SK-N-SH (cell line): ENCODE results near the gene TUBGCP3. TPM values are rescaled to one million over a fixed set of nuclear protein-coding genes. Genes with fewer than 3 reads are reported as not detected.

Source experiments
- CTCF ChIA-PET: fragments of 300-600, 350-600 bp; formaldehyde crosslinking; extraction: SDS; loops from one replicate; lab custom pipeline; 2021; lab: Yijun Ruan, JAX
- POLR2A ChIA-PET: fragments of 350-600 bp; sonication (Branson Sonifier 250); formaldehyde crosslinking; extraction: SDS; loops from one replicate; lab custom pipeline; 2020; ENCODE audit warnings: antibody characterized with exemption, inconsistent platforms; lab: Yijun Ruan, JAX
- DNase-seq: peaks from one replicate; pipeline ENCODE4 v3.0.0; 2012
- H2AFZ ChIP-seq: fragments of 200-600 bp; sonication (generic); 2 replicates; pipeline ENCODE4 v1.8.1; 2016; ENCODE audit warnings: antibody characterized with exemption, mild to moderate bottlenecking, low read depth
- H3F3A ChIP-seq: fragments of 200-600 bp; sonication (generic); replicated peaks from 2 replicates; pipeline ENCODE3; 2016; ENCODE audit warnings: antibody characterized with exemption, mild to moderate bottlenecking; ENCODE audit not compliant: insufficient read depth
- H3K27ac ChIP-seq, 2 experiments: fragments of 200-500 bp in 1 of 2; fragments of 200-600 bp in 1 of 2; sonication (Bioruptor generic) in 1 of 2; sonication (generic), shearing (Covaris generic) in 1 of 2; 2 replicates each; pipeline versions ENCODE4 v1.5.1 to v1.6.1; 2014 to 2016; ENCODE audit warnings: low read depth in 2 of 2, inconsistent platforms in 1 of 2, low read length in 1 of 2, mild to moderate bottlenecking in 1 of 2, mixed read lengths in 1 of 2
- H3K27me3 ChIP-seq: fragments of 200-600 bp; sonication (generic), shearing (Covaris generic); 2 replicates; pipeline ENCODE4 v1.6.1; 2016; ENCODE audit warnings: mixed run types; ENCODE audit not compliant: insufficient read depth
- H3K36me3 ChIP-seq, 2 experiments: fragments of 200-500 bp in 1 of 2; fragments of 200-600 bp in 1 of 2; sonication (Bioruptor generic) in 1 of 2; sonication (generic) in 1 of 2; replicated peaks in 1 of 2; 2 replicates each; pipeline versions ENCODE3 to v1.5.1; 2014 to 2016; ENCODE audit warnings: low read length in 1 of 2, mild to moderate bottlenecking in 1 of 2; ENCODE audit not compliant: insufficient read depth in 2 of 2, control insufficient read depth in 1 of 2
- H3K4me1 ChIP-seq, 2 experiments: fragments of 200-500 bp in 1 of 2; fragments of 200-600 bp in 1 of 2; sonication (Bioruptor generic) in 1 of 2; sonication (generic), shearing (Covaris generic) in 1 of 2; 2 replicates each; pipeline versions ENCODE4 v1.5.1 to v1.6.1; 2014 to 2016; ENCODE audit warnings: low read depth in 1 of 2, low read length in 1 of 2, mixed run types in 1 of 2; ENCODE audit not compliant: insufficient read depth in 2 of 2, control insufficient read depth in 1 of 2
- H3K4me2 ChIP-seq: fragments of 200-600 bp; sonication (generic), shearing (Covaris generic); 2 replicates; pipeline ENCODE4 v1.6.1; 2017; ENCODE audit warnings: mixed run types
- H3K4me3 ChIP-seq, 2 experiments: fragments of 200-500 bp in 1 of 2; fragments of 200-600 bp in 1 of 2; sonication (Bioruptor generic) in 1 of 2; sonication (generic), shearing (Covaris generic) in 1 of 2; 2 replicates each; pipeline versions ENCODE4 v1.5.1 to v1.8.1; 2014 to 2016; ENCODE audit warnings: low read depth in 2 of 2, inconsistent platforms in 1 of 2, low read length in 1 of 2, mild to moderate bottlenecking in 1 of 2, mixed read lengths in 1 of 2, moderate library complexity in 1 of 2
- H3K79me2 ChIP-seq: fragments of 200-600 bp; sonication (generic); 2 replicates; pipeline ENCODE4 v1.8.1; 2017; ENCODE audit warnings: mild to moderate bottlenecking; ENCODE audit not compliant: insufficient read depth
- H3K9ac ChIP-seq: fragments of 200-600 bp; sonication (generic); 2 replicates; pipeline ENCODE4 v1.6.1; 2017; ENCODE audit warnings: mixed run types
- H3K9me2 ChIP-seq: fragments of 200-600 bp; sonication (generic); 2 replicates; pipeline ENCODE4 v1.6.1; 2017; ENCODE audit warnings: mixed run types
- H3K9me3 ChIP-seq: fragments of 200-600 bp; sonication (generic); 2 replicates; pipeline ENCODE4 v1.6.1; 2017; ENCODE audit warnings: mixed run types, mild to moderate bottlenecking, moderate library complexity
- H4K20me1 ChIP-seq: fragments of 200-600 bp; sonication (generic); 2 replicates; pipeline ENCODE4 v1.6.1; 2017; ENCODE audit warnings: mild to moderate bottlenecking, mixed run types; ENCODE audit not compliant: insufficient read depth
- CHD2 ChIP-seq: fragments of 150-350 bp; IDR thresholded peaks from 2 replicates; pipeline ENCODE4 v1.6.1; 2018; ENCODE audit warnings: low read length; ENCODE audit not compliant: partially characterized antibody
- EP300 ChIP-seq, 2 experiments: IDR thresholded peaks; 2 replicates each; pipeline versions ENCODE4 v1.4.0 to v1.6.1; 2012; ENCODE audit warnings: borderline replicate concordance in 1 of 2, low read depth in 1 of 2, low read length in 1 of 2
- EZH2phosphoT487 ChIP-seq: fragments of 200-600 bp; sonication (generic); IDR thresholded peaks from 2 replicates; pipeline ENCODE4 v1.6.1; 2017; ENCODE audit warnings: low read depth, mixed run types, mild to moderate bottlenecking, antibody characterized with exemption, moderate library complexity, borderline replicate concordance
- FOSL2 ChIP-seq: IDR thresholded peaks from 2 replicates; pipeline ENCODE4 v1.4.0; 2012; ENCODE audit warnings: low read depth, mild to moderate bottlenecking, moderate library complexity, borderline replicate concordance
- FOXJ3 ChIP-seq: sonication (generic); formaldehyde crosslinking; IDR thresholded peaks from 2 replicates; pipeline ENCODE4 v1.5.1; 2020; ENCODE audit warnings: mild to moderate bottlenecking, missing genetic modification reagents
- FOXM1 ChIP-seq: IDR thresholded peaks from 2 replicates; pipeline ENCODE4 v1.4.0; 2012; ENCODE audit warnings: low read depth, mild to moderate bottlenecking
- GABPA ChIP-seq: IDR thresholded peaks from 2 replicates; pipeline ENCODE4 v1.4.0; 2012; ENCODE audit warnings: low read depth, mild to moderate bottlenecking
- POLR2AphosphoS5 ChIP-seq: IDR thresholded peaks from 2 replicates; pipeline ENCODE4 v1.6.1; 2012; ENCODE audit warnings: low read depth, low read length
- RCOR1 ChIP-seq: fragments of 150-350 bp; IDR thresholded peaks from 2 replicates; pipeline ENCODE4 v1.6.1; 2017; ENCODE audit warnings: antibody characterized with exemption, low read length
- SIN3A ChIP-seq: IDR thresholded peaks from 2 replicates; pipeline ENCODE4 v1.6.1; 2012; ENCODE audit warnings: low read depth, mild to moderate bottlenecking, low read length, moderate library complexity, borderline replicate concordance
- TEAD4 ChIP-seq: IDR thresholded peaks from 2 replicates; pipeline ENCODE4 v1.4.0; 2012; ENCODE audit warnings: mild to moderate bottlenecking, borderline replicate concordance; ENCODE audit not compliant: insufficient read depth
- YY1 ChIP-seq: IDR thresholded peaks from 2 replicates; pipeline ENCODE4 v1.4.0; 2012; ENCODE audit warnings: low read depth, mild to moderate bottlenecking
- WGBS: methylation state at CpG from one replicate; pipeline ENCODE4 v1.1.6; 2017; ENCODE audit warnings: low lambda C conversion rate; 5-methylcytosine and 5-hydroxymethylcytosine counted together
- polyA plus RNA-seq, 3 experiments: library from polyadenylated mRNA; depleted of rRNA; stranded (reverse); fragments of >200 nt; gene quantifications; 2 replicates each; pipeline ENCODE4 v1.2.3, GENCODE V29; 2012
- TF ChIP-seq, protein P1 (sequence below): IDR thresholded peaks from 2 replicates; pipeline ENCODE4 v1.6.1; 2012; ENCODE audit warnings: mild to moderate bottlenecking, low read depth, low read length, moderate library complexity
- TF ChIP-seq, protein P2 (sequence below): IDR thresholded peaks from 2 replicates; pipeline ENCODE4 v1.4.0; 2012; ENCODE audit warnings: low read depth, borderline replicate concordance
- TF ChIP-seq, protein P3 (sequence below): fragments of 150-350 bp; IDR thresholded peaks from 2 replicates; pipeline ENCODE4 v1.6.1; 2016; ENCODE audit warnings: mild to moderate bottlenecking, low read depth, low read length
- TF ChIP-seq, protein P4 (sequence below): fragments of 150-350 bp; IDR thresholded peaks from 2 replicates; pipeline ENCODE4 v1.6.1; 2017; ENCODE audit warnings: antibody characterized with exemption, low read length, low read depth, borderline replicate concordance
- TF ChIP-seq, protein P5 (sequence below): IDR thresholded peaks from 2 replicates; pipeline ENCODE4 v1.4.0; 2012; ENCODE audit warnings: low read depth, borderline replicate concordance
- TF ChIP-seq, protein P6 (sequence below): IDR thresholded peaks from 2 replicates; pipeline ENCODE4; 2012

Gene TUBGCP3
- polyA plus RNA-seq, 1 of the 3 experiments (the other 2 are of a cell fraction), result 16.8 TPM

DNA sequence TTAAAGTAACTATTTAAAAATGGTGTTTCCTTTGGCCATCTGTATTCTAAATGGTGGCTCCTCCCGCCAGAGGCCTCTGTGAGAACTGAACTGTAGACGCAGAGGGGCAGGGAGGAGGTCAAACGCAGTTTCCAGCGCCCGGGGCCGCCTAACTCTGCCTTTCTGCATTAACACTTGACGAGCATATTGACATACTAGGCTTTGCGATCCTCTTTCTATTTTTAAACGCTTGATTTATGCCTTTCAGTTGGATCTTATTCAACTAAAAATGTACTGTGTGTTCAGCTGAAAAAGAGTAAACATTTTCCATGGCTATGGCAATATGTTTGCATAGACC lies 137.1 kb downstream of the TUBGCP3 start:
- ChIA-PET POLR2A (no interaction called here), CTCF (interaction anchor here (0.9 kb wide), 1 partner anchor 155 kb away, joined by 3 read pairs; no protein-coding TSS in a partner anchor)
- TF ChIP-seq, protein P1, sequence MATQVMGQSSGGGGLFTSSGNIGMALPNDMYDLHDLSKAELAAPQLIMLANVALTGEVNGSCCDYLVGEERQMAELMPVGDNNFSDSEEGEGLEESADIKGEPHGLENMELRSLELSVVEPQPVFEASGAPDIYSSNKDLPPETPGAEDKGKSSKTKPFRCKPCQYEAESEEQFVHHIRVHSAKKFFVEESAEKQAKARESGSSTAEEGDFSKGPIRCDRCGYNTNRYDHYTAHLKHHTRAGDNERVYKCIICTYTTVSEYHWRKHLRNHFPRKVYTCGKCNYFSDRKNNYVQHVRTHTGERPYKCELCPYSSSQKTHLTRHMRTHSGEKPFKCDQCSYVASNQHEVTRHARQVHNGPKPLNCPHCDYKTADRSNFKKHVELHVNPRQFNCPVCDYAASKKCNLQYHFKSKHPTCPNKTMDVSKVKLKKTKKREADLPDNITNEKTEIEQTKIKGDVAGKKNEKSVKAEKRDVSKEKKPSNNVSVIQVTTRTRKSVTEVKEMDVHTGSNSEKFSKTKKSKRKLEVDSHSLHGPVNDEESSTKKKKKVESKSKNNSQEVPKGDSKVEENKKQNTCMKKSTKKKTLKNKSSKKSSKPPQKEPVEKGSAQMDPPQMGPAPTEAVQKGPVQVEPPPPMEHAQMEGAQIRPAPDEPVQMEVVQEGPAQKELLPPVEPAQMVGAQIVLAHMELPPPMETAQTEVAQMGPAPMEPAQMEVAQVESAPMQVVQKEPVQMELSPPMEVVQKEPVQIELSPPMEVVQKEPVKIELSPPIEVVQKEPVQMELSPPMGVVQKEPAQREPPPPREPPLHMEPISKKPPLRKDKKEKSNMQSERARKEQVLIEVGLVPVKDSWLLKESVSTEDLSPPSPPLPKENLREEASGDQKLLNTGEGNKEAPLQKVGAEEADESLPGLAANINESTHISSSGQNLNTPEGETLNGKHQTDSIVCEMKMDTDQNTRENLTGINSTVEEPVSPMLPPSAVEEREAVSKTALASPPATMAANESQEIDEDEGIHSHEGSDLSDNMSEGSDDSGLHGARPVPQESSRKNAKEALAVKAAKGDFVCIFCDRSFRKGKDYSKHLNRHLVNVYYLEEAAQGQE, result no peak
- TF ChIP-seq EZH2phosphoT487 (no peak), EP300 (IDR thresholded peaks at IDR 0.05; ENCODE audit: borderline replicate concordance in 1 of 2, low read depth in 1 of 2, low read length in 1 of 2) (no peak), CHD2 (no peak), POLR2AphosphoS5 (no peak), FOXJ3 (CRISPR knock-in tag) (no peak), FOXM1 (no peak), FOSL2 (no peak), GABPA (no peak), RCOR1 (no peak), SIN3A (no peak), YY1 (no peak), TEAD4 (no peak)
- TF ChIP-seq, protein P2, sequence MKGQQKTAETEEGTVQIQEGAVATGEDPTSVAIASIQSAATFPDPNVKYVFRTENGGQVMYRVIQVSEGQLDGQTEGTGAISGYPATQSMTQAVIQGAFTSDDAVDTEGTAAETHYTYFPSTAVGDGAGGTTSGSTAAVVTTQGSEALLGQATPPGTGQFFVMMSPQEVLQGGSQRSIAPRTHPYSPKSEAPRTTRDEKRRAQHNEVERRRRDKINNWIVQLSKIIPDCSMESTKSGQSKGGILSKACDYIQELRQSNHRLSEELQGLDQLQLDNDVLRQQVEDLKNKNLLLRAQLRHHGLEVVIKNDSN, result no peak
- TF ChIP-seq, protein P3, sequence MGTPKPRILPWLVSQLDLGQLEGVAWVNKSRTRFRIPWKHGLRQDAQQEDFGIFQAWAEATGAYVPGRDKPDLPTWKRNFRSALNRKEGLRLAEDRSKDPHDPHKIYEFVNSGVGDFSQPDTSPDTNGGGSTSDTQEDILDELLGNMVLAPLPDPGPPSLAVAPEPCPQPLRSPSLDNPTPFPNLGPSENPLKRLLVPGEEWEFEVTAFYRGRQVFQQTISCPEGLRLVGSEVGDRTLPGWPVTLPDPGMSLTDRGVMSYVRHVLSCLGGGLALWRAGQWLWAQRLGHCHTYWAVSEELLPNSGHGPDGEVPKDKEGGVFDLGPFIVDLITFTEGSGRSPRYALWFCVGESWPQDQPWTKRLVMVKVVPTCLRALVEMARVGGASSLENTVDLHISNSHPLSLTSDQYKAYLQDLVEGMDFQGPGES, result no peak
- TF ChIP-seq, protein P4, sequence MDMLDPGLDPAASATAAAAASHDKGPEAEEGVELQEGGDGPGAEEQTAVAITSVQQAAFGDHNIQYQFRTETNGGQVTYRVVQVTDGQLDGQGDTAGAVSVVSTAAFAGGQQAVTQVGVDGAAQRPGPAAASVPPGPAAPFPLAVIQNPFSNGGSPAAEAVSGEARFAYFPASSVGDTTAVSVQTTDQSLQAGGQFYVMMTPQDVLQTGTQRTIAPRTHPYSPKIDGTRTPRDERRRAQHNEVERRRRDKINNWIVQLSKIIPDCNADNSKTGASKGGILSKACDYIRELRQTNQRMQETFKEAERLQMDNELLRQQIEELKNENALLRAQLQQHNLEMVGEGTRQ, result no peak
- TF ChIP-seq, protein P5, sequence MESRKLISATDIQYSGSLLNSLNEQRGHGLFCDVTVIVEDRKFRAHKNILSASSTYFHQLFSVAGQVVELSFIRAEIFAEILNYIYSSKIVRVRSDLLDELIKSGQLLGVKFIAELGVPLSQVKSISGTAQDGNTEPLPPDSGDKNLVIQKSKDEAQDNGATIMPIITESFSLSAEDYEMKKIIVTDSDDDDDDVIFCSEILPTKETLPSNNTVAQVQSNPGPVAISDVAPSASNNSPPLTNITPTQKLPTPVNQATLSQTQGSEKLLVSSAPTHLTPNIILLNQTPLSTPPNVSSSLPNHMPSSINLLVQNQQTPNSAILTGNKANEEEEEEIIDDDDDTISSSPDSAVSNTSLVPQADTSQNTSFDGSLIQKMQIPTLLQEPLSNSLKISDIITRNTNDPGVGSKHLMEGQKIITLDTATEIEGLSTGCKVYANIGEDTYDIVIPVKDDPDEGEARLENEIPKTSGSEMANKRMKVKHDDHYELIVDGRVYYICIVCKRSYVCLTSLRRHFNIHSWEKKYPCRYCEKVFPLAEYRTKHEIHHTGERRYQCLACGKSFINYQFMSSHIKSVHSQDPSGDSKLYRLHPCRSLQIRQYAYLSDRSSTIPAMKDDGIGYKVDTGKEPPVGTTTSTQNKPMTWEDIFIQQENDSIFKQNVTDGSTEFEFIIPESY, result no peak
- TF ChIP-seq, protein P6, sequence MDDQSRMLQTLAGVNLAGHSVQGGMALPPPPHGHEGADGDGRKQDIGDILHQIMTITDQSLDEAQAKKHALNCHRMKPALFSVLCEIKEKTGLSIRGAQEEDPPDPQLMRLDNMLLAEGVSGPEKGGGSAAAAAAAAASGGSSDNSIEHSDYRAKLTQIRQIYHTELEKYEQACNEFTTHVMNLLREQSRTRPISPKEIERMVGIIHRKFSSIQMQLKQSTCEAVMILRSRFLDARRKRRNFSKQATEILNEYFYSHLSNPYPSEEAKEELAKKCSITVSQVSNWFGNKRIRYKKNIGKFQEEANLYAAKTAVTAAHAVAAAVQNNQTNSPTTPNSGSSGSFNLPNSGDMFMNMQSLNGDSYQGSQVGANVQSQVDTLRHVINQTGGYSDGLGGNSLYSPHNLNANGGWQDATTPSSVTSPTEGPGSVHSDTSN, result no peak
- H3K27me3 ChIP-seq, result 0 out of 2 replicates have a peak, but pooled peaks cover 8% of the 10 kb centered on the region
- no peak overlapping the region for H3K9ac ChIP-seq
- H3K4me2 ChIP-seq, result no peak overlapping the region
- H3K9me3 ChIP-seq, result no peaks in the 10 kb centered on the region
- H3F3A ChIP-seq, result no peaks in the 10 kb centered on the region
- no peaks in the 10 kb centered on the region for H3K79me2 ChIP-seq
- H3K36me3 ChIP-seq, result no peaks in the 10 kb centered on the region
- no peaks in the 10 kb centered on the region for H3K9me2 ChIP-seq
- H4K20me1 ChIP-seq, result no peaks in the 10 kb centered on the region
- H3K4me1 ChIP-seq, result no peaks in the 10 kb centered on the region
- H3K4me3 ChIP-seq, result no peak overlapping the region
- H2AFZ ChIP-seq, result no peak overlapping the region
- H3K27ac ChIP-seq, result no peak overlapping the region
- DNase-seq, result no peak
- 72% methylated on average over 9 of the region's 9 CpGs for WGBS
